ENCODE measurements around the gene RSPO3.

GRCh38 chr6:127079681-127080080 lies 38.8 kb upstream of the RSPO3 start:
- TF ChIP-seq POLR2AphosphoS5 (IDR thresholded peaks at IDR 0.05; ENCODE audit: low read depth, low read length) (no peak), CTCF (IDR thresholded peaks at IDR 0.05 in 2 of 3, conservative IDR thresholded peaks at IDR 0.05 in 1 of 3; ENCODE audit: borderline replicate concordance in 1 of 3, insufficient read depth in 1 of 3, low read depth in 2 of 3, low read length in 2 of 3) (no peak), POLR2A (IDR thresholded peaks at IDR 0.05; ENCODE audit: borderline replicate concordance, extremely low read depth, insufficient read depth, insufficient read length) (no peak), REST (IDR thresholded peaks at IDR 0.05; ENCODE audit: low read depth) (no peak), JUND (IDR thresholded peaks at IDR 0.05) (no peak), ZBTB33 (IDR thresholded peaks at IDR 0.05; ENCODE audit: extremely low read depth, insufficient replicate concordance, low read length) (no peak), SRF (IDR thresholded peaks at IDR 0.05; ENCODE audit: low read depth) (no peak), EZH2phosphoT487 (IDR thresholded peaks at IDR 0.05; ENCODE audit: borderline replicate concordance) (no peak), EZH2 (IDR thresholded peaks at IDR 0.05) (no peak), ATF3 (IDR thresholded peaks at IDR 0.05) (no peak), CBX3 (IDR thresholded peaks at IDR 0.05; ENCODE audit: low read depth) (no peak), RAD21 (IDR thresholded peaks at IDR 0.05; ENCODE audit: low read depth) (no peak), CEBPB (IDR thresholded peaks at IDR 0.05; ENCODE audit: low read depth) (no peak), YY1 (IDR thresholded peaks at IDR 0.05; ENCODE audit: extremely low read depth, insufficient replicate concordance, low read depth, low read length) (no peak)
